NCI-H146 treated with DMSO at 0.1 percent for 48 hours (cell line): Measurements from ENCODE around the gene MTHFD2L.

ENCODE experiments used
- DNase-seq: peaks from one replicate; lab custom pipeline; 2025; ENCODE audit not compliant: unreplicated experiment; lab: John Stamatoyannopoulos, UW

Gene MTHFD2L

DNA sequence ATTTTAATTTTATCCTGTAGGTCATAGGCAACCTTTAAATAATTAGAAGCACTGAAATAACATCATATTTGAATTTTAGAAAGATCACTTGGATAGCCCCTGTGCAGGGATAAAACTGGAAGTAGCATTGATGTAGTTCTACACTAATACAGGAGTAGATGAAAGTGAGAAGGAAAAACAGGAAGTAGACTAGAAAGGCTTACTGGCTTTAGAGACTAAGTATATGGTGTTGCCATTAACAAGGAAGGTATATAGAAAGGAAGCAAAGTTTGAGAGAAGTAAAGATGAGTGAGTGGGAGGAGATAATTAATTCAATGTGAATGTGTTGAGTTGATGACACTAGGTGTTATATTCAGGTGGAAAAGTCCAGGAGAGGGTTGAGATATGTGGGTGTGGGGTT is 77.2 kb downstream of the MTHFD2L start:
- DNase-seq = no peak

GRCh38 chr4:74237425-74237966 is 79.6 kb downstream of the MTHFD2L start:
- DNase-seq = no peak

GRCh38 chr4:74244049-74244448 is 86.1 kb downstream of the MTHFD2L start:
- DNase-seq = no peak

- no peak for DNase-seq
Observed at GRCh38 chr4:74252933-74253332, 95.0 kb downstream of the MTHFD2L start.

DNA sequence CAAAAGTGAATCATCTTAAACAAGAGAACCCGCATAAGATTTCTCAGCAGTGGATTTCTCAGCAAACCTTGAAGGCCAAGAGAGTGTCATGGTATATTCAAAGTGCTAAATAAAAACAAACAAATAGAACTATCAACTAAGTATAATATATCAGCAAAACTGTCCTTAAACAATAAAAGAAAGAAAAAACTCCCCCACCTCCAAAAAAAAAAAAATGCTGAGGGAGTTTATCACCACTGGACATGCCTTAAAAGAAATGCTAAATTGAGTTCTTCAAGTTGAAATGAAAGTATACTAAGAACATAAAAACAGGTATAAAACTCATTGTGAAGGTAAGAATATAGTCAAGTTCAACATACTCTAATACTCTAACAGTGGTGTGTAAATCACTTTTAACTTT is 96.5 kb downstream of the MTHFD2L start:
- no peak for DNase-seq

DNA sequence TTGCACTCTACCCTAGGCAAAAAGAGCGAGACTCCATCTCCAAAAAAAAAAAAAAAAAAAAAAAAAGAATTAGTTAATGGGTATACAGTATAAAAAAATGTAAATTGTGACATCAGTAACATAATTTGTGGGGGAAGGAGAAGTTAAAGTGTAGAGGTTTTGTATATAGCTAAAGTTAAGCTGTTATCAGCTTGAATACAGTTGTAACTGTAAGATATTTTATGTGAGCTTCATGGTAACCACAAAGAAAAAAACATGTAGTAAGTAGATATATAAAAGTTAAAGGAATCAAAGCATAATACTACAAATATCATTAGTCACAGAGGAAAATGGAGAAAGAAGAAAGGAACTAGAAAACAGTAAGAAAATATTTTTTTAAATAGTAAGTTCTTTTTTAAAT is 97.2 kb downstream of the MTHFD2L start:
- DNase-seq = no peak

- no peak for DNase-seq
Observed at GRCh38 chr4:74258963-74259362, 101.0 kb downstream of the MTHFD2L start.

DNA sequence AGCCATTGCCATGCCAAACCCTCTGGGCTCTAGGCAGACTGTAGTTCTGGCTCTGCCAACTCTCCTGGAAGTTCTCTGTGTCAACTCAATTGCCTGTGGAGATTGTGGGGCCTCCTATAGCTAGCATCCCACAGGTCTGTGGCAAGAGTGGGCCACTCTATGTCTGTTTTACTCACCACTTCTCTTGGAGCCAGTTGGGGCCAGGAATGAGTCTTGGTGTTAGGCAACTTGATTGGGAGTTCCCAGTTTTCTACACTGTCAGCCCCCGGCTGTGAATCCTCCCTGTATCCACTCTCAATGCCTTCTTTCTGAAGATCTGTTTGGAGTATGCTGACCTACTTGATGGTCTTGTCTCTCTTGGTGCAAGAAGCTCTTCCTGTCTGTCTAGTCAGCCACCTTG is 102.1 kb downstream of the MTHFD2L start:
- DNase-seq = no peak

DNA sequence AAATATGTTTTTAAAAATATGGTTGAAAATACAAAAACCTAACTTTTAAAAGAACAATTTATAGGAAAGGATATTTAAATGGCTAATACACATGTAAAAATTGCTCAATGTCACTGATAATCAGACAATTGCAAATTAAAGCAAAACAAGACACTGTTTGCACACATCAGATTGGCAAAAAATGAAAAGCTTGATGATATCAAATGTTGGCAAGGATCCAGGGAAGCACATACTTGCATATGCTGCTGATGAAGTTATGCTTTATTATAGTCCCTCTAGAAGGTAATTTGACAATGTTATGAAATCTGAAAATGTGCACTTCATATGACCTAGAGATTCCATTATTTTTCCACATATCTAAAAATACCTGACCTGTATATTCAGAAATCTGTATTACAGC is 104.6 kb downstream of the MTHFD2L start:
- no peak for DNase-seq

GRCh38 chr4:74263551-74263950 is 105.6 kb downstream of the MTHFD2L start:
- no peak for DNase-seq

DNA sequence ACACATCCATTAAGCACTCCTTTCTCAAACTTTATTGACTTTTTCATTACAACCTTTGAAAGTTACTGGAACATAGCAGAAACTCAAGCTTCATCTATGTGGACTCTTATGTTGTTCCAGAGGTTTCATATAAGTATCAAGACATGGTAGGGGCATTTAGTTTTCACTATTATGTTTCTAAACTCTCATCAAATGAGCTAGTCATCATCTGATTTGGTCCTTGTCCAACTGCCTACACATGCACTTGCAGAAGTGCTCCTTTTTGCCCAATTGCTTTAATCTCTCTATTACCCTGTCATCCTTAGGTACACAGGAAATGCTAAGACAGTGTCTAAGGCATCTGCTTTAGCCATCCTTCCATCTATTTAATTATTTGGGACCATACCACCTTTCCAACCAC is 108.2 kb downstream of the MTHFD2L start:
- no peak for DNase-seq

- DNase-seq = peak; percentile 34
Observed at GRCh38 chr4:74267998-74268606, 110.2 kb downstream of the MTHFD2L start.

DNA sequence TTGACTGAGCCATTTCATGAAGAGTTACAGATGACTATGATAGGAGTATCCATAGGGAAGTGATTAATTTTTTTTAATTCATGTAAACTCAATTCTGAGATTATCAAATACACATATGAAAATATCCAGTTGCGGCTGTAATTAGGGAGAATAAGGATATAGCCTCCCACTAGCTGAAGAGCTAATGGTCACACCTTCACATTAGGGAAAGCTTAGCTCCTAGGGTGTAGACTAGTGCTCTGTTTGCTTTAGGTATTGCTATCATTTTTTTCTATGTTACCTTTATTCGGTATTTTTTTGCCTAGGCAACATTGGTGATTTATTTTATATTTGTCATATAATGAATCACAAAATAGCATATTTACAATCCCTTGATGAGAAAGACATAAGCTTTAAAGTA is 110.7 kb downstream of the MTHFD2L start:
- no peak for DNase-seq

GRCh38 chr4:74278490-74278889 is 120.6 kb downstream of the MTHFD2L start:
- DNase-seq = no peak

DNA sequence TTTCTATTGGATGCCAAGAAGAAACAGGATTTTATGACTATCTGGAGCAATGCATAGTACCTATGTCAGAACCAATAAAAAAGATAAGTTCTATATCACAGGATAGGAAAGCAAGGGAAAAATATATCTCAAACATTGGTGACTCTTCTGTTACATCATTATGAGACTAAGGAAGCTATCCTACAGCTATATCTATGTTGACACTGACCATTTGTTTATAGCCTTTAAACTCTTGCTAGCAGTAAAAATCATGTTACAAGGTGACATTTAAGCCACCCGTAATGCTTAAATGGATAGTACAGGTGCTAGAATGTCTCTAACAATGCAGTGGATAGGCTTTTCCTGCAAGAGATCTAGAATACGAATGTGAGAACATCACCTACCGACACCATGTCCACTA is 121.8 kb downstream of the MTHFD2L start:
- DNase-seq = no peak

DNA sequence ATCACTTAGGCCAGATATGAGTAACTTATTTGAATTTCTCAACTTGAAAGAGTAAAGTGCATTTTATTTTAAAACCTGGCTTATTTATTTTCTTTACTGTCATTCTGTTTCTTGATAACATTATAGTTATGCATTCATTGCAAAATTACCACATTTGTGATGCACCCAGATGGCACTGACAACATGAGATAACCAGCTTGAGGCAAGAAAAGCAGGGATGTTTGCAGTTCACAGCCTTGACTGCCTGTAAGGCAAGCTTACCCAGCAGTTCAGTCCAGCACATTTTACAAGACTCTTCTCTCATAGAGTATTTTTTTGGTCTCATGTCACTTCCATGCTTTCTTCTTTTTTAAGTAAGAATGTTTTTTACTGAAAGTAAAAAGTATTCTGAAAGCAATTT is 125.0 kb downstream of the MTHFD2L start:
- DNase-seq = no peak

DNA sequence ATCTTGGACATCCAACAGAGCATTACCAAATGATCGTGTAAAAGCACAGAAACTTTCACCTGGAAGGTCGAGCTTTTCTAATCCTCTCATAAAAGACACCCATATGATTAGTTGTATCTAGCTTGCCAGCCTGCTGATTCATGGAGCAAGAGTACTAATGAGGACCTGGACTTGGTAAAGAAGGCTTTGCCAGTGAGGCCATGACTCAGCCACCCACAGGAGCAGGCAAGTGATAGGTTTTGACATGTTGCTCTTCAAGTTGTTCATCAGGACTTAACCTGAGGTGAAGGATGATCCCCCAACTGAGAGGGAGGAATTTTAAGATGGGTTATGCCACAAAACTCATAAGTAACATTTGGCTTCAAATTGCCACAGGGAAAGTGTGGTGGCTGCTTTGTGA is 125.7 kb downstream of the MTHFD2L start:
- no peak for DNase-seq

DNA sequence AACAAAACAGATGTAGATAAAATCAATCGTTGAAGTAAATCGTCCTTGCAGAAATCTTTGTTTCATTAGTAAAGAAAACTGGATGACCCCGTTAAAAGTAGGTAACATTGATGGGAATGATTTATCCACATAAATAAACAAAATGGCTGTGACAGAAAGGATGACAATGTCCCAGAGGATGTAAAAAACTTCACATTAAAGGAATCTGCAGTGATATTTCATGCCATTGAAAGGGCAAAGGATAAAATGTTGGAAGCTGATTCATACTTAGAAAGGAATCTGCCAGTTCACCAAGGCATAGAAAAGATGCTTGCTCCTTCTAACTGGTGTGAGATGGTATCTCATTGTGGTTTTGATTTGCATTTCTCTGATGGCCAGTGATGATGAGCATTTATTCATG is 126.1 kb downstream of the MTHFD2L start:
- no peak for DNase-seq

DNA sequence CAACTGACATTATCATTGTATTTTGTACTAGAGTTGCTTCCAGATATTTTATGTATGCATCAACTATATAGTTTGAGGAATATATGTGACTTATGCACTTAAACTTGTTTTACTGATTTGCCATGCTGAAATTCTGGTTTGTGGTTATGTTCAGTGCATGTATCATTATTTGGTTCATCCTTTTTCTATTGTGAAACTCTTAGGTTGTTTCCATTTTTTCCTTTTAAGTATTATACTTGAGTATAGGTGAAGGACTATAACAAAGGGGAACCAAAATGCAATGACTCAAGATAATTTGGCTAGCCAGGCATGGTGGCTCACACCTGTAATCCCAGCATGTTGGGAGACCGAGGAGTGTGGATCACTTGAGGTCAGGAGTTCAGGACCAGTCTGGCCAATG is 129.2 kb downstream of the MTHFD2L start:
- no peak for DNase-seq

DNA sequence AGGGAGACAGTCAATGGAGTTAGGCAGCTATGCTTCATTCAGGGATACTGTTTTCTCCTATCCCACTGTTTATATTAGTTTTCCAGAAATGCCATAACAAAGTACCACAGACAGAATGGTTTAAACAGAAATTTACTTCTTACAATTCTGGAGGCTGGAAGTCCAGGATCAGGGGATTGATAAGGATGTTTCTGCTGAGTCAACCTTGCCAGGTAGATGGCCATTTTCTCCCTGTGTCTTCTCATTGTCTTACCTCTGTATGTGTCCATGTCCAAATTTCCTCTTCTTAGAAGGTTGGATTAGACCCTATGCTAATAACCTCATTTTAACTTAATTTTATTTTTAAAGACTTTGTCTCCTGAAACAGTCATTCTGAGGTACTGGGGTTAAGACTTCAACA is 129.9 kb downstream of the MTHFD2L start:
- no peak for DNase-seq

GRCh38 chr4:74291471-74291870 is 133.6 kb downstream of the MTHFD2L start:
- no peak for DNase-seq

DNA sequence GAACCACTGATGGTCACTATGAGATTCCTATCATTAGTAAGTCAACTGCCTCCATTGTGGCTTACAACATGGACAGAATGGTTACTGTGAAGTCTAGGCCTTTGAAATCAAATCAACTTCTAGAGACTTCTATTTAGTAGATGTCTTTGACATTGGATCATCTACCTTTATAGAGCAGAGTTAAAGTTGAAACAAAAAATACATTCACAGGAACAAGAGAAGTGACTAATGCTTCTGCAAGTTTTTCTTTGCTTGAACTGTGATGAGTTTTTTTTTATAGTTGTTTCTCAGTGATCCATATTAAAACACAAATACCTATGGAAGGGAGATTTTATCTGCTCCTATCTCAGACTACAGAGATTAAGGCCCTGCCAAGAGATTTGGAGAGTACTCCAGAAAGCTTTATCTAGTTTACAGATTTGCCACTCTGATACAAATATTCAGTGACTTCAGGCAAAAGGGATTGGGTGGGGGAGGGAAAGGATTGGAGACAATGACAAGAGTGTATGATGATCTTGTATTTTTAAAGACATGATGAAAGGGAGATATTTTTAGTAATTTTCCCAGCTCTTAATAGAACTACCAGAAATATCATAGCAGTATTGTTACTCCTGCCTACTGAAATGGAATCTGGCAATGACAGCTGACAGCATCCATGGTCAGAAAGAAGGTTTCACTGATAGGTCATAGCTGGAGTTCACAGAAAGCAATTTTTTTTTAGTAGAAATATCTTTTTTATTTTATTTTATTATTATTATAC is 134.4 kb downstream of the MTHFD2L start:
- no peak for DNase-seq

GRCh38 chr4:74293558-74293957 is 135.6 kb downstream of the MTHFD2L start:
- DNase-seq = no peak
